ENCODE results near the gene ABCA2.

Gene ABCA2

DNA sequence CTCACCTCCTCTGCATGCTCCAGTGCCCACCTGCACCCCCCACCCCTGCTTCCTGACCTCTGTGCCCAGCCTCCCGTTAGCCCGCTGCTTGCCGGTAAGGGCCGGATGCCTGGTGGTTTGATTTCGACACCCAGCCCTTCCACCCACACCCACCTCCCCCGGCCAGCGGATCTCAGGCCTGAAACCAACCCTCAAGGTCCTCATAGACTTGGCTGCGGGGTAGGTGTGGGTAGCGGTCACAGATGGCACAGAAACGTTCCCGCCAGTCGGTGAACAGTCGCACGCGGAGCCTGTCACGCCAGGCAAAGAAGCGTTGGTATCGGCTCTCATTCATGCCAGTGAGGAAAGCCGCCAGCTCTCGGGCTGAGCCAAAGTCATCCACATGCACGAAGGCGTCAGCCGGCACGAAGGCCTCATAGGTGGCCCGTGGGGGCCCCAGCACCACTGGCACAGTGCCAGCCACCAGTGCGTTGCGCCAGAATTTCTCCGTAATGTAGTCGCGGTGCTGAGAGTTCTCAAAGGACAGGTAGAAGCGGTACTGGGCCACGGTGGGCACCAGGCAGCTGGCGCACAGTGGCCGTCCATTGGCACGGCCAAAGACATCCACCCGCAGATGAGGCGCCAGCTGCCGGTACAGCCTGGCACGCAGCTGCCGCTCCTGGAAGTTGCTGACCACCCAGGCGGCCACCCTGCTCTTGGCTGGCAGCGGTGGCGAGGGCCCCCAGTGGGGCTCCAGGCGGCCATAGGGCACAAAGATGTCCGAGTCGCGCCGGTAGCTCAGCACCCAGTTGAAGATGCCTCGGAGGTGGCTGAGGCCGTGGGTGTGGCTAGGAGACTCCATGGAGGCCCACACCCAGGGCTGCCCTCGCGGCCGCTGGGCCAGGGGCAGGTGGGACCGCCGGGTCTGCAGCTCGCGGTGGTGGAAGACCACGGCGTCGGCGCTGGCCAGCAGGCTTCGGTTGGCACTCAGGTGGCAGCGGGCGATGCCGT, 2.8 kb upstream of the ABCA2 start:
- no peak for DNase-seq (ENCODE audit: low spot score)

DNA sequence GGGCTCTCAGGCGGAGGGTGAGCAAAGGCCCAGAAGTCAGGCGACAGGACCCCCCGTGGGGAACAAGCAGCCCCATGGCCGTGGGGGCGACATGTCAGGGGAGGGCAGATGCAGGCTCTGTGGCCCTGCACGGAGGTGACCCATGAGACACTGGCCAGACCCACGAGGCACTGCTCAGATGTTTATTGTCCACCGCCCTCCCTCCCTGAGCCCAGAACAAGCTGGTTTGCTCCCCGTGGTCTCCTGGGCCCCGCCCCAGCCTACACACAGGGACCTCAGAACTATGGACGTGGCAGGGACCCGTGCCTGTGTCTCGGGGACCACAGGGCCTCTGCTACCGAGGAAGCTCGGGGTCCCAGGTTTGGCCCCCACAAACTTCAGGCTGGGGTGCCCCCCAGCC, 2.0 kb upstream of the ABCA2 start:
- DNase-seq (ENCODE audit: low spot score), result no peak

- peak; percentile 87 for DNase-seq (ENCODE audit: low spot score)
Observed at GRCh38 chr9:137029058-137029936, 1.3 kb upstream of the ABCA2 start.

DNA sequence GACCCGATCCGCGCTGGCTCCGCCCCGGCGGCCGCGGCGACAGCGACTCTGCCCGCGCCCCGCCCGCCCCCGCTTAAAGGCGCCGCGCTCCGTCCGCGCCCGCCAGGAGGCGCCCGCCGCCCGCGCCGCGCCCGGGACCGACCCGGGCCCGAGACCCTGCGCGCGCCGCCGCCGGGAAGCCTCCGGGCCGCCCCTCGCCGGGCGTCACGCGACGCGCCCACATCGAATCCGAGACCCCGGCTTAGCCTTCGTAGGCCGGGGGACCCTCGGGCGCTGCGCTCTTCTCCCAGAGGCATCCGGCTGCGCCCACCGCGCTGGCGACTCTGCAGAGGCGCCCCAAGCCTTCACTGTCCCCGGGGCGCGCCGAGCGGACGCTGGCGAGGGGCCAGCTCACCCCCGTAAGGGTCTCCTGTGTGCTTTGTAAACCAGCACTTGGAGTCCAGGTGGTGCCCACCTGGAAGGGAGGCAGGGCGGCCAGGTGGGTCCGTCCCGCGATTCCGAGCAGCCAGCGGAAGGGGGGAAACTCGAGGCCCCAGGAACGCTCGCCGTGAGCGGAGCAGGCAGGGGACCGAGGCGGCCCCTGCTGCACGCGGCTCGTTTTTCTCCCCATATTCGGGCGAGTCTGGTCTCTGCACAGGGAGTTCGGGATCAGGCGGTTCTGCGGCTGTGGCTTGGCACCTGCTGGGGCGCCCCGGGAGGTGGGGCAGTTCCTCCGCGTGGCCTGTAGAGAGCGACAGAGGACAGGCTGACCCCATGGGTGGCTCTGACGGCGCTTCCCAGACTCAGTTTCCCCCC, 423 bp upstream of the ABCA2 start:
- DNase-seq (ENCODE audit: low spot score), result peak; percentile 86

DNA sequence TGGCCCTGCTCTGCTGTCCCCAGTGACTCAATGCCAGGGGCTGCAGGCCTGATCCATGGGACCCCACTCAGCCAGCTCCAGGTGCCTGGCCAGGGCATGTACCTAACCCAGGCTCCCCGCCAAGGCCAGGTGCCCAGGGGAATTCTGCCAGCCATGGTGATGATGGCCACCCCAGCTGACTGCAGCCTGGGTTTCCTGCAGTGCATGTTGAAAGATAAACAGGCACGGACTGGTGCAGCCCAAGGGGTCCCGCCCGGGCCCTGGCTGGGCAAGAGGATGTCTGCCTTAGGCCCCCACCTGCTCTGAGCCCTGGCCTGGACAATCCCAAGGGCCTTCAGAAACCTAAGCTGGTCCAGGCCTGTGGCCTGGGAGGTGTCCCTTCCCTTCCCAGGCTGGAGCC, 1.2 kb downstream of the ABCA2 start:
- no peak for DNase-seq (ENCODE audit: low spot score)

GRCh38 chr9:137026384-137026783, 1.7 kb downstream of the ABCA2 start:
- DNase-seq (ENCODE audit: low spot score), result no peak

DNA sequence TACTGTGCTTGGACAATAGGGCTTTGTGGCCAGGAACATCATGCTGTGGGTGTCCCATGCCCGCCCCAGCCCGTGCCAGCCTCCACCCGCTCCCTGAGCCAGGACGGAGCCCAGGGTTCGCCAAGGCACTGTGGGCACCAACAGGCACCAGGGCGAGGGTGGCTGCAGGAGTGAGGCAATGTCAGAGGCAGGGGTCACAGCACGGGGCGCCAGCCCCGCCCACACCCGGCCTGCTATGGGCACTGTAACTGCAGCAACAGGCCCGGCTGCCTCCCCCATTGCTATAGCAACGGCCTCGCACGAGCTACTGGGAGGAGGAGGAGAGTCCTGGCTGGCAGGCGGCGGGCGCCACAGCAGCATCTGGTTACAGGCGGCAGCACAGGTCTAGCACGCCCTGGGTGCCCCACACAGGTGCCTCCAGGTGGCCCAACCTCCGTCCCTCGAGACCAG, 2.5 kb downstream of the ABCA2 start:
- DNase-seq (ENCODE audit: low spot score), result no peak

DNA sequence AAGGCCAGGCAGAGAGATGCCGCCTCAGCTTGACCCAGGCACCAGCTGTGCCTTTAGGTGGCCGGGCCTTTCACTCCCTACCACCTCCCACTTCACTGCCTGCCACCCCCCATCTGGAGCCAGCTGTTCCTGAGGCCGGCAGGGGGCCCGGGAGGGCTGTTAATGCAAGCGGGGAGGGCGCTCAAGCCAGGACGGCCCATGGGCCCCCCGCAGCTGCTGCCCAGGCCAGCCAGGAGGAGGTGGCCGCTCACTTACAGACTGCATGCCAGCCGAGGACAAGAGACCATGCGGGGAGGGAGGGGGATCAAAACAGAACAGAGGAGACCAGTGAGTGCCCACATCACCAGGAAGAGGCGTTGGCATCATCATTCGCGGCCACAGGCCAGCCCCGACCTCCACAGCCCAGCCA, 4.5 kb downstream of the ABCA2 start:
- no peak for DNase-seq (ENCODE audit: low spot score)

- peak; percentile 60 for DNase-seq (ENCODE audit: low spot score)
Observed at GRCh38 chr9:137023157-137023556, 4.9 kb downstream of the ABCA2 start.

DNA sequence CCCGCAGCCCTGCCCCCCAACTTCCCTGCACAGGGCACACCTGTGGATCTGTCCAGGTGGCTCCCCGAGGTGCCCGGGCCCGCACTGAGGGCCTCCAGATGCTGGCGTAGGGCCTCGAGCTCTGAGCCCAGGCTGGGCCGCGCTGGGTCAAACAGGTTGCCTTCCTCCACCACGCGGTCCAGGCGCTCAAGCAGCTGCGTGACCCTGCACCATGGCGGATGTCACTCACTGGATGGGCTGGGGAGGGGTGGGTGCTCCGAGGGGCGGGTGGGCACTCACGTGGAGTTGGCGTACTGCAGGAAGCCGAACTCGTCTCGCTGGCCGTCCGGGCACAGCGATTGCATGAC, 5.4 kb downstream of the ABCA2 start:
- DNase-seq (ENCODE audit: low spot score), result no peak

DNA sequence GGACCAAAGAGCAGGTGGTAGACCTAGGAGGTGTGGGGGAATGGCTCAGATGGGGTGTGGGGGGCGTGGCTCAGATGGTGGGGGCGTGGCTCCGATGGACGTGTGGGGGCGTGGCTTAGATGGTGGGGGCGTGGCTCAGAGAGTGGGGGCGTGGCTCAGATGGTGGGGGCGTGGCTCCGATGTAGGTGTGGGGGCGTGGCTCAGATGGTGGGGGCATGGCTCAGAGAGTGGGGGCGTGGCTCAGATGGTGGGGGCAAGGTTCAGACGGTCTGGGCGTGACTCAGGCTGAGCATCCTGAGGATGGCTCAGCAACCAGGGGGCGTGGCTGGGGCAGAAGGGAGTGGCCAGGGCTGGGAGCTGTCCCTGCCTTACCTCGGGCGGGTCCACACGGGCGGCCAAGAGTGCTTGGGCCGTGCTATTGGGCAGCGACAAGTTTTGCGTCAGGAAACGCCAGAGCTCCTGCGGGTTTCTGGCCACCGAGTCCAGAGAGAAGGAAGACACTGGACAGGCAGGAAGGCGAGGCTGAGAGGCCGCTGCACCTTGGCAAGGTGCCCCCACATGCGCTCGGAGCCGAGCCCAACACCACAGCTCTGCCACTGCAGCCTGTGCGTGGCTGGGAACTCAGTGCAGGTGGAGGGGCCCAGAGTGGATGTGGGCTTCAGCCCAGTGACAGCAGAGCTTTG, 5.9 kb downstream of the ABCA2 start:
- DNase-seq (ENCODE audit: low spot score), result peak; percentile 99

DNA sequence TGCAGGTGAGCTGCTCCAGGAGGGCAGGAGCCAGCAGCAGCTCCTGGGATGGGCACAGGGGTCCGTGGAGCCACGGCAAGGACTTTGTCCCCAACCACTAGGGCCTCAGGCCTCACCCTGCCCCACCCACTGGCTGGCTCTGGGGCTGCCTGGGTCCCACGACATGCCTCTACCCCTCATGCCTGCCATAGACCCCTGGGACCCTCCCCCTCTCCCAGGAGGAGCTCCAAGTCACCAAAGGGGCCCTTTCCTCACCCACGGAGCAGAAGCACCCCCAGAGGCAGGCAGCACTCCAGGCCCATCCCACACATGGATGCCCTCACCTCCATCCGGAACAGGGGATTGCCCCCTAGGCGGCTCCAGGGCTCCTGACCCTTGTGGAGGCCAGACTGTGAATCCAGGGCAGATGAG, 6.5 kb downstream of the ABCA2 start:
- no peak for DNase-seq (ENCODE audit: low spot score)

- DNase-seq (ENCODE audit: low spot score), result no peak
Observed at GRCh38 chr9:137020771-137021567, 7.1 kb downstream of the ABCA2 start.

- DNase-seq (ENCODE audit: low spot score), result no peak
Observed at GRCh38 chr9:137019891-137020683, 8.0 kb downstream of the ABCA2 start.

DNA sequence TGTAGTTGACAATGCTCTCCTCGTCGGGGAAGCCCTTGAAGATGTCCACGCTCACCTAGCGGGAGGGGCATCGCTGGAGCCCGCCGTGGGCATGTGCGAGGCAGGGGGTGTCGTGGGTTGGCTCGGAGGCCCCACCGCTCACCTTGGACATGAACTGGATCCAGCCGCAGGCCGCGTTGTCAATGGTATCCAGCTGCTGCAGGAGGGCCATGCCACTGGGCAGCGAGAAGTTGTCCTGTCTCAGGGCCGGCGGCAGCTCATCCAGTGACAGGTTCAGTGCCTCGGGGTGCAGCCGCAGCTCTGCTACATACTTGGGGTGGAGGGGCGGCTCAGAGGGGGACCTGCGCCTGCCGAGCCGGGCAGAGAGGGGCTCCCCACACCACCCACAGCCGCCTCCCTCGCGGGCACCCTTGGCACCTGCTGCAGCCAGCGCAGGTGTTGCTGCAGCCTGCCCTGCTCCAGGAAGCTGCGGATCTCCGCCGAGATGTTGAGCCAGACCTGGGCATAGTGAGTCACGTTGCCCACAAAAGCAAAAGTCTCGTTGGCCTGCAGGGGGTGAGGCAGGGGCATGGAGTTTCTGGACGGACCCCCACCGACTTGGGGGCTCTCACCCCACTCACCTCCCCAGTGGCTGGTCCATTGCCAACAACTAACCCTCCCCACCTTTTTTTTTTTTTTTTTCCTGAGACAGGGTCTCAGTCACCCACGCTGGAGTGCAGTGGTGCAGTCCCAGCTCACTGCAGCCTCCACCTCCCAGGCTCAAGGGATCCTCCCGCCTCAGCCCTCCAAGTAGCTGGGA, 9.1 kb downstream of the ABCA2 start:
- DNase-seq (ENCODE audit: low spot score), result no peak

DNA sequence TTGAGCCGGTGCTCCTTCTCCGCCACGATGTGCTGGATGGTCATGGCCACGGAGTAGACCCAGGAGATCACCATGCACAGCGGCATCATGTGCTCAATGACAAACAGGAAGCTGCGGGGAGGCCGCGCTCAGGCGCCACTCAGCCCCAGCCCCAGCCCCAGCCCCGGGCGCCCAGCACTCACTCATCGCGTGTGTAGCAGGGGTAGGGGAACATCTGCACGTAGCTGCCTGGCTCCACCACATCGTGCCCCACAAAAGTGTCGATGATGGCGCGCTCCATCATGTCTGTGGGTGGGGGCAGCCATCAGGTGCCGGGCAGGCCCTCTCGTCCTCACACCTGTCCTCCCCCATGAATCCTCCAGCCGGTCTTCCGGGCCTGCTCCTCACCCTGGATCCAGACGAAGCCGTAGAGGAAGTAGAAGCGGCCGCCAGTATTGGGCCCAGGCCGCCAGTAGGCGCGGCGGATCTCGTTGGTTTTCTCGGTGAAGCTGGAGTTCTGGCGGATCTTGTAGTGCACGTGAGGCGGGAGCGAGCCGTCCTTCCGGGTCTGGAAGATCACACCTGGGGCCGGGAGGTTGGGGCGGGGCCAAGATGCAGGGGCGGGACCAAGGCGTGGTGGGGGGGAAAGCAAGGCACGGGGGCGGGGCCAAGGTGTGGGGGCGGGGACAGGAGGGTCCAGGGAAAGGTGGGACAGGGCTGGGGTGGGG, 10.1 kb downstream of the ABCA2 start:
- DNase-seq (ENCODE audit: low spot score), result no peak

DNA sequence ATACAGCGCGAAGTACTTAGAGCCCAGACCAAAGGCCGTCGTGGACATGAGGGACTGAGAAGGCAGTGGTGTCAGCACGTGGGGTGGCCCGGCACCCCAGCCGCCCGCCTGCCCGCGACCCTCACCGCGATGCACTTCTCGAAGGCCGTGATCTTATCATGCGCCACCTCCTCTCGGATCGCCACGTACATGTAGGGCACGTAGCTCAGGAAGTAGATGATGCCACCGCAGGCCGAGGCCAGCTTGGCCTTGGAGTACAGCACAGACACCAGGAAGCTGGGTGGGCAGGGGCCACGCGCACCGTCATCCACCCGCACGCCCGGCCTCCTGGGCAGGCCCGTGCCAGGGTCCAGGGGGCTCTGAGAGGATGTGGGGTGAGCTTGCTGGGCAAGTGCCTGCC, 11.0 kb downstream of the ABCA2 start:
- DNase-seq (ENCODE audit: low spot score), result no peak

DNA sequence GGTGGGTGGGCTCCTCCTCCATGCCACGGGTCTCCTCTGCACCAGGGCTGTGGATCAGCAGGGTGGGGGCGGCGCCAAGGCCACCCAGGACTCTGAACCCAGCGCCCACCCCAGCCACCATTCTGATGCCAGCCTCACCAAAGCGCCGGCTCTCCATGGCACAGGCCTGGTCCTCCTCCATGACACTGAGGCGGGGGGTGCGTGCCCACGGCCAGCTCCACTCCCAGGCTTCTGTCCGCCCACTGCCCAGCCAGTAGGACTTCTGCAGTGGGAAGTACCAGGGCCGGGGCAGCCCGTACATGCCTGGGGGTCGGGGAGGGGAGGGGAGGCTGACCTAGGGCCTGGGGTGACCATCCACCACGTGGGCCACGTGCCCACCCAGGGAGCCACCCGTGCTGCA, 11.6 kb downstream of the ABCA2 start:
- DNase-seq (ENCODE audit: low spot score), result no peak

Data from RKO (cell line).